ENCODE measurements around the gene RPP30.
A peak's percentile ranks its signal among the peaks of the same experiment; 100 is the strongest.

The RPP30 gene

DNA sequence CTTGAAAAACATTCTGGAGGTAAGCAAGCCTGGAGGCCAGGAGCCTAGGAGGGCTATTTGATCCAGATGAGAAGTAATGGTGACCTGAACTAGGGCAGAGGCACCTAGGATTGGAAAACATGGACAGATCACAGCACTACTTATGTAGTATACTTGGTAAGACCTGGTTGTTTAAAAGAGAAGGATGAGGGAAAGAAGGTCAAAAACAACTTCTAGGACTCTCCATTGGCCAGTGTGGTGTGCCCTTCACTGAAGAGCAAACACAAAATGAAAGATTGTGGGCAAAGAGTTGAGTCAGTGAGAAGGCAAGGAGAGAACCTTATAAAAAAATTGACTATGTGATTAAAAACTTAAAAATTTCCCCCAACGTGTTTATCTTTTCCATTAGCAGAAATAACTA, 34.8 kb downstream of the RPP30 start:
- Histone ChIP-seq H4K20me1 (ENCODE audit: insufficient read depth, low read length) (no peaks in the 10 kb centered on the region), H3K36me3 (replicated peaks; ENCODE audit: insufficient read depth, low read length) (no peaks in the 10 kb centered on the region), H3K4me3 (ENCODE audit: low read length) (no peak overlapping the region), H3K27me3 (replicated peaks; ENCODE audit: insufficient read depth, low read length) (no peaks in the 10 kb centered on the region), H3K9me2 (replicated peaks; ENCODE audit: insufficient read depth, low read length) (no peaks in the 10 kb centered on the region), H3K27ac (ENCODE audit: low read length) (no peak overlapping the region), H3K4me2 (ENCODE audit: low read depth, low read length) (no peak overlapping the region), H3K4me1 (ENCODE audit: low read length) (no peaks in the 10 kb centered on the region), H3K9ac (ENCODE audit: low read length) (no peak overlapping the region), H2AFZ (ENCODE audit: low read length) (no peak overlapping the region), H3K9me3 (replicated peaks; ENCODE audit: insufficient read depth, low read length) (no peaks in the 10 kb centered on the region), H3F3A (ENCODE audit: insufficient read depth, low read length) (no peaks in the 10 kb centered on the region), H3K79me2 (ENCODE audit: low read length) (no peaks in the 10 kb centered on the region)
- TF ChIP-seq EZH2 (optimal IDR thresholded peaks at IDR 0.05; ENCODE audit: low read depth, low read length) = no peak
- no peak for TF ChIP-seq EZH2phosphoT487 (IDR thresholded peaks at IDR 0.05; ENCODE audit: low read length)
- TF ChIP-seq, protein P1, sequence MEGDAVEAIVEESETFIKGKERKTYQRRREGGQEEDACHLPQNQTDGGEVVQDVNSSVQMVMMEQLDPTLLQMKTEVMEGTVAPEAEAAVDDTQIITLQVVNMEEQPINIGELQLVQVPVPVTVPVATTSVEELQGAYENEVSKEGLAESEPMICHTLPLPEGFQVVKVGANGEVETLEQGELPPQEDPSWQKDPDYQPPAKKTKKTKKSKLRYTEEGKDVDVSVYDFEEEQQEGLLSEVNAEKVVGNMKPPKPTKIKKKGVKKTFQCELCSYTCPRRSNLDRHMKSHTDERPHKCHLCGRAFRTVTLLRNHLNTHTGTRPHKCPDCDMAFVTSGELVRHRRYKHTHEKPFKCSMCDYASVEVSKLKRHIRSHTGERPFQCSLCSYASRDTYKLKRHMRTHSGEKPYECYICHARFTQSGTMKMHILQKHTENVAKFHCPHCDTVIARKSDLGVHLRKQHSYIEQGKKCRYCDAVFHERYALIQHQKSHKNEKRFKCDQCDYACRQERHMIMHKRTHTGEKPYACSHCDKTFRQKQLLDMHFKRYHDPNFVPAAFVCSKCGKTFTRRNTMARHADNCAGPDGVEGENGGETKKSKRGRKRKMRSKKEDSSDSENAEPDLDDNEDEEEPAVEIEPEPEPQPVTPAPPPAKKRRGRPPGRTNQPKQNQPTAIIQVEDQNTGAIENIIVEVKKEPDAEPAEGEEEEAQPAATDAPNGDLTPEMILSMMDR (IDR thresholded peaks at IDR 0.05; ENCODE audit: low read length) = no peak
- no peak for DNase-seq

DNA sequence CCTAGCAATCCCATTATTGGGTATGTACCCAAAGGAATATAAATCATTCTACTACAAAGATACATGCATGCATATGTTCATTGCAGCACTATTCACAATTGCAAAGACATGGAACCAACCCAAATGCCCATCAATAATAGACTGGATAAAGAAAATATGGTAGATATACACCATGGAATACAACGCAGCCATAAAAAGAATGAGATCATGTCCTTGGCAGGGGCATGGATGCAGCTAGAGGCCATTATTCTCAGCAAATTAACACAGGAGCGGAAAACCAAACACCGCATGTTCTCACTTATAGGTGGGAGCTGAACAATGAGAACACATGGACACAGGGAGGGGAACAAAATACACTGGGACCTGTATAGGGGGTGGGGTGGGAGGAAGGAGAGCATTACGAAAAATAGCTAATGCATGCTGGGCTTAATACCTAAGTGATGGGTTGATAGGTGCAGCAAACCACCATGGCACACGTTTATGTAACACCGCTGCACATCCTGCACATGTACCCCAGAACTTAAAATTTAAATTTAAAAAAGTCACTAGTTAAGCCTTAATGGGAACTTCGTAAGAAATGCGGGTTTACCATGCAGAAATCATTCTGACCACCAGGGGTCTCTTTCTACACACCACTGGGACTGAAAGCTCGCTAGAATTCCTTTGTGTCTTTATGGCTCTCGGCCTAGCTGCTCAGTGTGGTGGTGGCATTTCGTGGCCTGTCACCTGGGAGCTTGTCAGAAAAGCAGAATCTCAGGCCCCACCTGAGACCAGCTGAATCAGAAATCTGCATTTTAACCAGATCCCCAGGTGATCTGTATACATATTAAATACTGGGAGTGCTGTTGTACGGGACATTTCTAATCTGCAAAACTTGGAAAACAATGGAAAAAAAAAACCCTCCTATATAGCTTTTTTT, 39.6 kb downstream of the RPP30 start:
- Histone ChIP-seq H3K9ac (ENCODE audit: low read length) (no peak overlapping the region), H3F3A (ENCODE audit: insufficient read depth, low read length) (no peaks in the 10 kb centered on the region), H3K4me1 (ENCODE audit: low read length) (no peaks in the 10 kb centered on the region), H2AFZ (ENCODE audit: low read length) (no peak overlapping the region), H3K4me2 (ENCODE audit: low read depth, low read length) (peak overlapping the region; percentile 4; the same call in 1 of the 2 replicates), H3K27ac (ENCODE audit: low read length) (no peak overlapping the region), H3K4me3 (ENCODE audit: low read length) (no peak overlapping the region), H3K79me2 (ENCODE audit: low read length) (no peaks in the 10 kb centered on the region), H4K20me1 (ENCODE audit: insufficient read depth, low read length) (no peaks in the 10 kb centered on the region), H3K9me3 (replicated peaks; ENCODE audit: insufficient read depth, low read length) (no peaks in the 10 kb centered on the region), H3K9me2 (replicated peaks; ENCODE audit: insufficient read depth, low read length) (no peaks in the 10 kb centered on the region), H3K27me3 (replicated peaks; ENCODE audit: insufficient read depth, low read length) (no peaks in the 10 kb centered on the region), H3K36me3 (replicated peaks; ENCODE audit: insufficient read depth, low read length) (no peaks in the 10 kb centered on the region)
- TF ChIP-seq EZH2 (optimal IDR thresholded peaks at IDR 0.05; ENCODE audit: low read depth, low read length) = no peak
- TF ChIP-seq EZH2phosphoT487 (IDR thresholded peaks at IDR 0.05; ENCODE audit: low read length) = no peak
- TF ChIP-seq, protein P1 (IDR thresholded peaks at IDR 0.05; ENCODE audit: low read length) = peak; percentile 73
- peak; percentile 80 for DNase-seq

DNA sequence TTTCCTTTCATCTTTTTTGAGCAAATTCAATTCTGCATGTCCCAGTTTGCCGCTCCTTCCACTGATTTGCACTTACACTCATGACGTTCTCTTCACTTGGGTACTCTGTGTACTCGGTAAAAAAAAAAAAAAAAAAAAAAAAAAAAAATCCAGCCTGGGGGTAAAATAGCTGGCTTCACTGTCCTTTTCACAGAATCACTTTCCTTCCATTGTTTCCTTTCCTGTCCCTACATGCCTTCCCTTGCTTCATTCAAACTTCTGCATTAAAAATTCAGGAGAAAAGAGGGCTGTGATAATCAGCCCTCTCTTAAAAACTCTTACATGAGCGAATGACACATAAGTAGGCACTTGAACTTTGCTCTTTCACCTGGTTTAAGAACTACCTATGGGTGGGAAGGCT, 40.4 kb downstream of the RPP30 start:
- no peaks in the 10 kb centered on the region for H3F3A ChIP-seq (ENCODE audit: insufficient read depth, low read length)
- no peak overlapping the region for H3K4me2 ChIP-seq (ENCODE audit: low read depth, low read length)
- TF ChIP-seq, protein P1 (IDR thresholded peaks at IDR 0.05; ENCODE audit: low read length) = no peak
- TF ChIP-seq EZH2 (optimal IDR thresholded peaks at IDR 0.05; ENCODE audit: low read depth, low read length) = no peak
- no peak for TF ChIP-seq EZH2phosphoT487 (IDR thresholded peaks at IDR 0.05; ENCODE audit: low read length)

More for the DNA sequence above, 40.4 kb downstream of the RPP30 start:
- Histone ChIP-seq H3K9ac (ENCODE audit: low read length) (no peak overlapping the region), H3K79me2 (ENCODE audit: low read length) (no peaks in the 10 kb centered on the region), H3K27ac (ENCODE audit: low read length) (no peak overlapping the region), H3K36me3 (replicated peaks; ENCODE audit: insufficient read depth, low read length) (no peaks in the 10 kb centered on the region), H2AFZ (ENCODE audit: low read length) (no peak overlapping the region), H3K27me3 (replicated peaks; ENCODE audit: insufficient read depth, low read length) (no peaks in the 10 kb centered on the region), H3K9me2 (replicated peaks; ENCODE audit: insufficient read depth, low read length) (no peaks in the 10 kb centered on the region), H3K4me1 (ENCODE audit: low read length) (no peaks in the 10 kb centered on the region), H4K20me1 (ENCODE audit: insufficient read depth, low read length) (no peaks in the 10 kb centered on the region), H3K9me3 (replicated peaks; ENCODE audit: insufficient read depth, low read length) (no peaks in the 10 kb centered on the region), H3K4me3 (ENCODE audit: low read length) (no peak overlapping the region)
- no peak for DNase-seq
